ENCODE measurements around the gene EVI2A.
A peak's percentile ranks its signal among the peaks of the same experiment; 100 is the strongest.

EVI2A gene

DNA sequence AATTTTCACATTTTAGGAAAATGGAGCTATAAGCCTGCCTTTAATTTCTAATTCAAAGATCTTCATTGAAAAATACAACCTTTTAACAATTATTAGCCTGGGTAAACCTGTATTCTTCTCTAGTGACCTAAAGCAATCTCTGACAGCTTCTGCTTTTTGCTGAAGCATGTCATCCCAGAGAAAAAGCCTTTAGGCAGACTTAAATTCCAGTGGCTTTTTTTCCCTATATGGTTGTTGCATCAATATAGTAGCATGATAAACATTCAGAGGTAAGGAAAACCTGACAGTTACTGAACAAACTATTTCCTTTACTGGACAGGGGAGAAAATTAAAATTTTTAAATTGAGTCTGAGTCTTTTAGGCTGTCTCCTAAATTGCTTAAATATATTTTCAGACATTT is 7.8 kb upstream of the EVI2A start:
- H3K36me3 ChIP-seq (ENCODE audit: control insufficient read depth in 5 of 5, insufficient read depth in 5 of 5, low read length in 5 of 5), result peaks cover 7 to 19% (median 15%) of the 10 kb centered on the region in 5 donors
- no peaks in the 10 kb centered on the region for H3K9me3 ChIP-seq (ENCODE audit: control insufficient read depth in 5 of 5, low read length in 5 of 5)
- H3K4me1 ChIP-seq (ENCODE audit: control insufficient read depth in 5 of 5, insufficient read depth in 5 of 5, low read length in 5 of 5), result no peaks in the 10 kb centered on the region
- H3K9ac ChIP-seq (ENCODE audit: low read length in 5 of 5), result no peak overlapping the region
- no peak overlapping the region for H3K4me3 ChIP-seq (ENCODE audit: low read depth in 1 of 5, low read length in 5 of 5)
- no peak overlapping the region for H3K27ac ChIP-seq (ENCODE audit: low read depth, low read length)
- H3K27me3 ChIP-seq (ENCODE audit: control insufficient read depth in 5 of 5, insufficient read depth in 4 of 5, low read length in 5 of 5), result no peaks in the 10 kb centered on the region

DNA sequence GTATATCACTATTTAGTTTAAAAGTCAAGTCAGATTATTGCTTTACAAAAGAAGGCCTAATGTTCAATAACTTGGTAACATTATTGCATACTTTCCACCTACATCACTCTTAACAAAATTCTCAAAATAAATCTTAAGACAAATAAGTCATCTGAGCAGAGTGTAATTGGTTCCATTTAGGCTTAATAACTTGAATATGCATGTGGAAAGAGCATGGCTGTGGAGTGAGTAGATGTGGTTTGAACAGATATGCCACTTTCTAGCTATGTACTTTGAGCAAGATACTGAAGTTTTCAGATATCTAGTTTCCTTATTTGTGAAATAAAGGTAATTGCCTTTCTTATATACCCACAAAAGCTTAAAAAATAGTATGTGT is 6.7 kb upstream of the EVI2A start:
- Histone ChIP-seq H3K4me3 (ENCODE audit: low read depth in 1 of 5, low read length in 5 of 5) (no peak overlapping the region), H3K27me3 (ENCODE audit: control insufficient read depth in 5 of 5, insufficient read depth in 4 of 5, low read length in 5 of 5) (no peaks in the 10 kb centered on the region), H3K36me3 (ENCODE audit: control insufficient read depth in 5 of 5, insufficient read depth in 5 of 5, low read length in 5 of 5) (peaks cover 7 to 19% (median 15%) of the 10 kb centered on the region in 5 donors), H3K27ac (ENCODE audit: low read depth, low read length) (no peak overlapping the region), H3K4me1 (ENCODE audit: control insufficient read depth in 5 of 5, insufficient read depth in 5 of 5, low read length in 5 of 5) (no peaks in the 10 kb centered on the region), H3K9me3 (ENCODE audit: control insufficient read depth in 5 of 5, low read length in 5 of 5) (no peaks in the 10 kb centered on the region), H3K9ac (ENCODE audit: low read length in 5 of 5) (no peak overlapping the region)

GRCh38 chr17:31327534-31328159 is 6.2 kb upstream of the EVI2A start:
- Histone ChIP-seq H3K9me3 (ENCODE audit: control insufficient read depth in 5 of 5, low read length in 5 of 5) (no peaks in the 10 kb centered on the region), H3K27ac (ENCODE audit: low read depth, low read length) (no peak overlapping the region), H3K27me3 (ENCODE audit: control insufficient read depth in 5 of 5, insufficient read depth in 4 of 5, low read length in 5 of 5) (no peaks in the 10 kb centered on the region), H3K4me3 (ENCODE audit: low read depth in 1 of 5, low read length in 5 of 5) (no peak overlapping the region), H3K4me1 (ENCODE audit: control insufficient read depth in 5 of 5, insufficient read depth in 5 of 5, low read length in 5 of 5) (no peaks in the 10 kb centered on the region), H3K36me3 (ENCODE audit: control insufficient read depth in 5 of 5, insufficient read depth in 5 of 5, low read length in 5 of 5) (peaks cover 7 to 19% (median 15%) of the 10 kb centered on the region in 5 donors), H3K9ac (ENCODE audit: low read length in 5 of 5) (no peak overlapping the region)

- H3K27me3 ChIP-seq (ENCODE audit: control insufficient read depth in 5 of 5, insufficient read depth in 4 of 5, low read length in 5 of 5), result no peaks in the 10 kb centered on the region
- H3K4me3 ChIP-seq (ENCODE audit: low read depth in 1 of 5, low read length in 5 of 5), result no peak overlapping the region
- peaks cover 0 to 17% (median 15%) of the 10 kb centered on the region in 5 donors for H3K36me3 ChIP-seq (ENCODE audit: control insufficient read depth in 5 of 5, insufficient read depth in 5 of 5, low read length in 5 of 5)
- H3K27ac ChIP-seq (ENCODE audit: low read depth, low read length), result no peak overlapping the region
- no peak overlapping the region for H3K9ac ChIP-seq (ENCODE audit: low read length in 5 of 5)
- H3K9me3 ChIP-seq (ENCODE audit: control insufficient read depth in 5 of 5, low read length in 5 of 5), result no peaks in the 10 kb centered on the region
- H3K4me1 ChIP-seq (ENCODE audit: control insufficient read depth in 5 of 5, insufficient read depth in 5 of 5, low read length in 5 of 5), result peaks cover 0 to 4% (median 3%) of the 10 kb centered on the region in 5 donors
These were observed 2.1 kb upstream of the EVI2A start for GRCh38 chr17:31323551-31323950.

DNA sequence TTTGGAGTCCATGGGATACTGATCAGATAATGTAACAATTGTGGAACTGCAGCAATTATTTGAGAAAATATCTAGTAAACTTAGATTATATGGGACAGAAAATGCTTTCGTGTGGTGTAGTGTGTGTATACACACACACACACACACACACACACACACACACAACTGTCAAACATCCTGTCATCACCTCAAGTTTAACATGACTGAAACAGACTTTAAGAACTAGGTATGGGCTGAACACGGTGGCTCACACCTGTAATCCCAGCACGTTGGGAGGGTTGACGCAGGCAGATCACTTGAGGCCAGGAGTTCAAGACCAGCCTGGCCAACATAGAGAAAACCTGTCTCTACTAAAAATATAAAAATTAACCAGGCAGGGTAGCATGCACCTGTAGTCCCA is 544 bp upstream of the EVI2A start:
- Histone ChIP-seq H3K9ac (ENCODE audit: low read length in 5 of 5) (no peak overlapping the region), H3K9me3 (ENCODE audit: control insufficient read depth in 5 of 5, low read length in 5 of 5) (no peaks in the 10 kb centered on the region), H3K4me3 (ENCODE audit: low read depth in 1 of 5, low read length in 5 of 5) (no peak overlapping the region), H3K27ac (ENCODE audit: low read depth, low read length) (no peak overlapping the region), H3K4me1 (ENCODE audit: control insufficient read depth in 5 of 5, insufficient read depth in 5 of 5, low read length in 5 of 5) (peaks cover 0 to 12% (median 5%) of the 10 kb centered on the region in 5 donors), H3K36me3 (ENCODE audit: control insufficient read depth in 5 of 5, insufficient read depth in 5 of 5, low read length in 5 of 5) (peaks cover 0 to 9% (median 7%) of the 10 kb centered on the region in 5 donors), H3K27me3 (ENCODE audit: control insufficient read depth in 5 of 5, insufficient read depth in 4 of 5, low read length in 5 of 5) (no peaks in the 10 kb centered on the region)

DNA sequence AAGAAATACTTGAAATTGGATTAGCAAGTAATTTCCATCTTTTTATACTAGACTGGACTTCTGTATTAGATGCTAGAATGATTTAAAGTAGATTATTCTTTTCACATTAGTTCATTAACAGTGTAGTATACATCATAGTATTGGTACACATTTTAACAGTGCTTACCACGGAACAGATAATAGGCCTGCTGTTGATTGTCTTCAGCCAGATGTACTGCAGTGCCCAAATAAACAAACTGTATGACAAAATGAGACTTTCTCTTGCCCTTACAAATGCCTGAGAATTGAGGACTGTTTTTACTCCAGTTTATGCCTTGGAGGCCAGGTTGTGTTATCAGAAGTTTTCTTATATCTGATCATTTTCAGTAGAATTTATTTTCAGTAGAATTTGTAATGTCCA is 631 bp downstream of the EVI2A start:
- Histone ChIP-seq H3K4me3 (ENCODE audit: low read depth in 1 of 5, low read length in 5 of 5) (peak overlapping the region; percentile 28 to 51 (median 39)), H3K9me3 (ENCODE audit: control insufficient read depth in 5 of 5, low read length in 5 of 5) (no peaks in the 10 kb centered on the region), H3K9ac (ENCODE audit: low read length in 5 of 5) (peak overlapping the region in 1 of 5 donors; percentile 49), H3K27me3 (ENCODE audit: control insufficient read depth in 5 of 5, insufficient read depth in 4 of 5, low read length in 5 of 5) (no peaks in the 10 kb centered on the region), H3K4me1 (ENCODE audit: control insufficient read depth in 5 of 5, insufficient read depth in 5 of 5, low read length in 5 of 5) (peaks cover 0 to 14% (median 5%) of the 10 kb centered on the region in 5 donors), H3K27ac (ENCODE audit: low read depth, low read length) (peak overlapping the region; percentile 13), H3K36me3 (ENCODE audit: control insufficient read depth in 5 of 5, insufficient read depth in 5 of 5, low read length in 5 of 5) (peaks cover 0 to 2% (median under 1%) of the 10 kb centered on the region in 5 donors)

- no peak overlapping the region for H3K27ac ChIP-seq (ENCODE audit: low read depth, low read length)
- H3K9me3 ChIP-seq (ENCODE audit: control insufficient read depth in 5 of 5, low read length in 5 of 5), result no peaks in the 10 kb centered on the region
- peaks cover 0 to 15% (median 5%) of the 10 kb centered on the region in 5 donors for H3K4me1 ChIP-seq (ENCODE audit: control insufficient read depth in 5 of 5, insufficient read depth in 5 of 5, low read length in 5 of 5)
- peak overlapping the region in 2 of 5 donors; percentile 28 to 42 for H3K4me3 ChIP-seq (ENCODE audit: low read depth in 1 of 5, low read length in 5 of 5)
- peak overlapping the region in 1 of 5 donors; percentile 51 for H3K9ac ChIP-seq (ENCODE audit: low read length in 5 of 5)
- H3K36me3 ChIP-seq (ENCODE audit: control insufficient read depth in 5 of 5, insufficient read depth in 5 of 5, low read length in 5 of 5), result no peaks in the 10 kb centered on the region
- H3K27me3 ChIP-seq (ENCODE audit: control insufficient read depth in 5 of 5, insufficient read depth in 4 of 5, low read length in 5 of 5), result no peaks in the 10 kb centered on the region
These were observed 1.2 kb downstream of the EVI2A start for GRCh38 chr17:31320241-31320640.

DNA sequence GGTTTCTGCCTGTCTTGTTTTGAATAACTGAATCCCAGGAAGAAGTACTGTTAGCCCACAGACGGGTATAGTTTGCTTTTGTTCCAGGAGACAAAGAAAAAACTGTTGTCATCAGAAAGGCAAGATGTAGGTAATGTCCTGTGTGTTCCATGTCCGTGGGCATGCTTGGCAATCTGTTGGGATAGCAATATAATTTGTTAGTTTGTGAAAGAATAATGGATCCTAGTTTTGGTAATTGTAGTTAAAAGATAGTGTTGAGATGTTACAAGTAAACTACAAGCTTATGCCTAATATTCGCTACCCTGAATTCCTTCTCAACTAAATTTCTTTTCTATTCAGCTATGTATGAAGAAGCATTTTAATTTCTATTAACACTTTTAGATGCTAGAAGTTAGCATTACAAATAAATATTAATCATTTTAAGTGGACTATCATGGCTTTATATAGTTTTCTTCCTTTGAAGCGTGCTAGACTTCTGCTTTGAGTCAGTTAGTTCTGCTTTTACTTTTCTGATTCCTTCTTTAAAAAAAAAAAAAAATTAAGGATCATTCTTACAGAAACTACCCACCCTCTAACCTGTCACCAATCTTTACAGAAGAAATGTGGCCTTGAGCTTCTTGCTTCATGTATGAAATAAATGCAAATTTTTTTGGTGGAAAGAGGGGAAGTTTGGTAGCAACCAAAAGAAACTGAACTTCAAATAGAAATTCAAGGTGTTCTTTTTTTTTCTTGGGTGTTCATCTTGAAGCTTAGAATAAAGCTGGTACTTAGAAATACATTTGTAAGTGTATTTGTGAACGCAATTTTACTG is 2.4 kb downstream of the EVI2A start:
- Histone ChIP-seq H3K27me3 (ENCODE audit: control insufficient read depth in 5 of 5, insufficient read depth in 4 of 5, low read length in 5 of 5) (no peaks in the 10 kb centered on the region), H3K4me1 (ENCODE audit: control insufficient read depth in 5 of 5, insufficient read depth in 5 of 5, low read length in 5 of 5) (peaks cover 0 to 18% (median 5%) of the 10 kb centered on the region in 5 donors), H3K36me3 (ENCODE audit: control insufficient read depth in 5 of 5, insufficient read depth in 5 of 5, low read length in 5 of 5) (no peaks in the 10 kb centered on the region), H3K9me3 (ENCODE audit: control insufficient read depth in 5 of 5, low read length in 5 of 5) (no peaks in the 10 kb centered on the region), H3K9ac (ENCODE audit: low read length in 5 of 5) (peak overlapping the region; percentile 31 to 57 (median 42)), H3K27ac (ENCODE audit: low read depth, low read length) (peak overlapping the region; percentile 69), H3K4me3 (ENCODE audit: low read depth in 1 of 5, low read length in 5 of 5) (peak overlapping the region; percentile 36 to 63 (median 62))

GRCh38 chr17:31318298-31318801 is 3.1 kb downstream of the EVI2A start:
- H3K36me3 ChIP-seq (ENCODE audit: control insufficient read depth in 5 of 5, insufficient read depth in 5 of 5, low read length in 5 of 5), result no peaks in the 10 kb centered on the region
- H3K27ac ChIP-seq (ENCODE audit: low read depth, low read length), result peak overlapping the region; percentile 69
- H3K27me3 ChIP-seq (ENCODE audit: control insufficient read depth in 5 of 5, insufficient read depth in 4 of 5, low read length in 5 of 5), result no peaks in the 10 kb centered on the region
- peak overlapping the region; percentile 31 to 57 (median 42) for H3K9ac ChIP-seq (ENCODE audit: low read length in 5 of 5)
- no peaks in the 10 kb centered on the region for H3K9me3 ChIP-seq (ENCODE audit: control insufficient read depth in 5 of 5, low read length in 5 of 5)
- H3K4me3 ChIP-seq (ENCODE audit: low read depth in 1 of 5, low read length in 5 of 5), result peak overlapping the region; percentile 36 to 63 (median 62)
- peaks cover 0 to 18% (median 5%) of the 10 kb centered on the region in 5 donors for H3K4me1 ChIP-seq (ENCODE audit: control insufficient read depth in 5 of 5, insufficient read depth in 5 of 5, low read length in 5 of 5)

DNA sequence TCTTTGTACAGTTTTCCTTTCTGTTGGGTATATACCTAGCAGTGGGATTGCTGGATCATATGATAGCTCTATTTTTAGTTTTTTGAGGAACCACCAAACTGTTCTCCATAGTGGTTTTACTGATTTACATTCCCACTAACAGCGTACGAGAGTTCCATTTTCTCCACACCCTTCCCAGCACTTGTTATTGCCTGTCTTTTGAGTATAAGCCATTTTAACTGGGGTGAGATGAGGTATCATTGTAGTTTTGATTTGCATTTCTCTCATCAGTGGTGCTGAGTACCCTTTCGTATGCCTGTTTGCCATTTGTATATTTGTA is 6.7 kb downstream of the EVI2A start:
- Histone ChIP-seq H3K9ac (ENCODE audit: low read length in 5 of 5) (no peak overlapping the region), H3K27ac (ENCODE audit: low read depth, low read length) (no peak overlapping the region), H3K36me3 (ENCODE audit: control insufficient read depth in 5 of 5, insufficient read depth in 5 of 5, low read length in 5 of 5) (no peaks in the 10 kb centered on the region), H3K4me3 (ENCODE audit: low read depth in 1 of 5, low read length in 5 of 5) (no peak overlapping the region), H3K27me3 (ENCODE audit: control insufficient read depth in 5 of 5, insufficient read depth in 4 of 5, low read length in 5 of 5) (no peaks in the 10 kb centered on the region), H3K4me1 (ENCODE audit: control insufficient read depth in 5 of 5, insufficient read depth in 5 of 5, low read length in 5 of 5) (peaks cover 0 to 18% (median 5%) of the 10 kb centered on the region in 5 donors), H3K9me3 (ENCODE audit: control insufficient read depth in 5 of 5, low read length in 5 of 5) (no peaks in the 10 kb centered on the region)

Data from subcutaneous abdominal adipose tissue (tissue), 5 donors.